ENCODE results near the gene ANKRD44. TPM values are rescaled to one million over a fixed set of nuclear protein-coding genes. Genes with fewer than 3 reads are reported as not detected.

The ANKRD44 gene
- total RNA-seq, 1 donor from 2014 or later, result 4.3 TPM

DNA sequence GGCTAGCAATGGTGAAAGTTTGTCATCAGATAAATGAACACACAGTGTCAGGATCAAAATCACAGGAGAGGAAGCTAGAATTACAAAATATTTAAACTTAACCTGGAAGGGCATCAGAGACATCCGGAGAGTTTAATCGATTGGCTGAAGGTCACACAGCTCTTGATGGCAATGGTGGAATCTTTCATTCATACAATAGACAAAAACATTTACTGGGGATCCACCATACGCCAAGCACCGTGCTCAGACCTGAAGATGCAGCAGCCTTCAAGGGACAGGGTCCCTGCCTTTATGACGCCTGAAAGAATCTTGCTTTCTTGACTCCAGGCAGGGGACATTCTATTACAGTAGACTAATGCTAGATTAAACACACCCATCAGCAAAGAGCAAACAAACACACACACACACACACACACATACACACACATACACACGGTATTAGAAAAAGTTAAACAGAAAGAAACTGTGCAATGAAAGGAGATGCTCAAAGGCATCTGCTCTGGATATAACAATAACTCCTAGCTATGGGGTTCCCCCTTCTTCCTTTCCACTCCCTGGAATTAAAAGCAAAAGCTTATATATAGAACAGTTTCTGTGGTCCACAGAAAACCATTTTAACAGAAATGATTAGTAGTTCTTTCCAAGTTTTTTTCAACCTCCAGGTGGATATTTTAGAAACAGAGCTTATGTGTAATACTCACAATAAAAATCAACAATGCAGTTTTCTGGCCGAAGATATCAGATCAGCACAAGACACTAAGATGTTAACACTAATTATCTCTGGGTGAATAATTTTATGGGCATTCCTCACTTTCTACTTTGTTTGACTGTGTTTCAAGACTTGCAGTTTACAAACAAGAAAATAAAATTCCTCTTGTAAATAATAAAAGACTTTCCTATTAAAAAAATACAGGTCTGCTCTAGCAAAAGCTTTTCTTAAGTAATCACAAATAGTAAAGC, 151.7 kb downstream of the ANKRD44 start:
- H3K36me3 ChIP-seq (ENCODE audit: control insufficient read depth, insufficient read depth, low read length), result no peaks in the 10 kb centered on the region
- no peaks in the 10 kb centered on the region for H3K27me3 ChIP-seq (ENCODE audit: control insufficient read depth, insufficient read depth, low read length)
- DNase-seq (ENCODE audit: low read depth), result no peak
- H3K4me3 ChIP-seq (ENCODE audit: low read depth, low read length), result no peak overlapping the region
- TF ChIP-seq CTCF (IDR thresholded peaks at IDR 0.05; ENCODE audit: insufficient read depth, low read length, poor library complexity, severe bottlenecking), result no peak

DNA sequence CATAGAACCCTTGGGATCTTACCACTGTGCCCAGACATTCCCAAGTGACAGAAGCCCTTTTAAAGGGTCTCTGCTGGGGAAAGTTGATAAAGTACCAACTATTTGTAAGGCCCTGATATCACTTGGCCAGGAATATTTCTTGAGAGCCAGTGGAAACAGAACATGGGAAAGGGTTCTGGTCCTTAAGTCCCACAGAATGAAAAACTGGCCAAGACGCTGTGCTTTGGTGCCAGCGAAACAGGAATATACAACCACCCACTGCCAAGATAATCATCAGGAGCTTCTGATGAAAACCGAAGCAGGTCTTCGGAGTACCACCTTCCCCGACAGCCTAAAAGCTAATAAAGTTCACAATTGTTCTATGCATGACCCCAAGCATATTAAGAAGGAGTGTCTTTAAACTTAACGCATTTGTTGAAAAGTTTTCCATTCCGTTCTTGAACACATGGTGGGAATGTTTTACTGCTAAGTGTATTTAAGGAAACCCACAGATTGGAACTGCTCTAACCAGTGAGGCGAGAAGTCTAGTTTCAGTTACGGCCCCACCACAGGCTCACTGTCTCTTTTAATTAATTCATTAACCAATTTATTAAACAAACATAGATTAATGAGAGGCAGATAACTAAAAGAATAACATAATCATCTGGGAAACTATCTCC, 152.6 kb downstream of the ANKRD44 start:
- DNase-seq (ENCODE audit: low read depth), result no peak
- Histone ChIP-seq H3K36me3 (ENCODE audit: control insufficient read depth, insufficient read depth, low read length) (no peaks in the 10 kb centered on the region), H3K4me3 (ENCODE audit: low read depth, low read length) (no peak overlapping the region), H3K27me3 (ENCODE audit: control insufficient read depth, insufficient read depth, low read length) (no peaks in the 10 kb centered on the region)
- no peak for TF ChIP-seq CTCF (IDR thresholded peaks at IDR 0.05; ENCODE audit: insufficient read depth, low read length, poor library complexity, severe bottlenecking)

DNA sequence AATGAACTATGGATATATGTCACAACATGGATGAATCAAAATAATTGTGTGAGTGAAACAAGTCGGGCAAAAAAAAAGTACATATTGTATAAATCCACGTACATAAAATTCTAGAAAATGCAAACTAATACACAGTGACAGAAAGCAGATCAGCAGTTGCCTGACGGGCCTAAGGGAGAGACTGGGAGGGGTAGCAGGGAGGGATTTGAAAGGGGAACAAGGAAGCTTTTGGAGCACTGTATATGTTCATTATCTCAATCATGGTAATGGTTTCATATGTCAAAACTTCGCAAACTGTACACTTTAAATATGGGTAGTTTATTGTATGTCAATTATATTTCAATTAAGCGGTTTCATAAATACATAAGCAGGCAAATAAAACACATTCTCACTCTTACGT, 153.8 kb downstream of the ANKRD44 start:
- DNase-seq (ENCODE audit: low read depth), result no peak
- Histone ChIP-seq H3K4me3 (ENCODE audit: low read depth, low read length) (no peak overlapping the region), H3K36me3 (ENCODE audit: control insufficient read depth, insufficient read depth, low read length) (no peaks in the 10 kb centered on the region), H3K27me3 (ENCODE audit: control insufficient read depth, insufficient read depth, low read length) (no peaks in the 10 kb centered on the region)
- TF ChIP-seq CTCF (IDR thresholded peaks at IDR 0.05; ENCODE audit: insufficient read depth, low read length, poor library complexity, severe bottlenecking), result no peak

GRCh38 chr2:197152451-197153228, 157.9 kb downstream of the ANKRD44 start:
- no peaks in the 10 kb centered on the region for H3K27me3 ChIP-seq (ENCODE audit: control insufficient read depth, insufficient read depth, low read length)
- no peak for TF ChIP-seq CTCF (IDR thresholded peaks at IDR 0.05; ENCODE audit: insufficient read depth, low read length, poor library complexity, severe bottlenecking)
- H3K36me3 ChIP-seq (ENCODE audit: control insufficient read depth, insufficient read depth, low read length), result no peaks in the 10 kb centered on the region
- no peak overlapping the region for H3K4me3 ChIP-seq (ENCODE audit: low read depth, low read length)
- DNase-seq (ENCODE audit: low read depth), result no peak

DNA sequence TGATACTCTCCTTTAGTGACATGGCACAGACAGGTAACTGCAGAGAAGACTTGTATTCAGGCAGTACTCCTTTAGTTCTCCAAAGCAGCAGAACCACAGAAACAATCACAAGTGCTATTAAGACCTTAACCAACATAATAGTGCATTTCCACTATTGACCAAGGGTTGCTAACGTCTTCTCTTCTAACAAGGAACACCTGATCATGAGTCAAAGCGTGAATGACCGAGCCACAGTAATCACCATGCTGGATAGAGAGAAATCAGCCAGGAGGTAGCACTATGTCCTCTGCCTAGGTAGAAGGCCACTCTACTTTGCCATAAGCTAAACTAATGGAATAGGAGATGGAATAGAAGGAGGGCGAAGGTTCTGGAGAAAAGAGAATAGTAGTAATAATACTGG, 161.0 kb downstream of the ANKRD44 start:
- no peak for TF ChIP-seq CTCF (IDR thresholded peaks at IDR 0.05; ENCODE audit: insufficient read depth, low read length, poor library complexity, severe bottlenecking)
- Histone ChIP-seq H3K27me3 (ENCODE audit: control insufficient read depth, insufficient read depth, low read length) (no peaks in the 10 kb centered on the region), H3K4me3 (ENCODE audit: low read depth, low read length) (no peak overlapping the region), H3K36me3 (ENCODE audit: control insufficient read depth, insufficient read depth, low read length) (no peaks in the 10 kb centered on the region)
- DNase-seq (ENCODE audit: low read depth), result no peak

Data from kidney epithelial cell (primary cell).